Brain pericyte (primary cell): ENCODE measurements around the gene RRP8.

Experiments
- DNase-seq: peaks from one replicate; pipeline ENCODE4 v3.0.0-alpha.2; 2012; ENCODE audit warnings: low read depth, low spot score

The RRP8 gene

GRCh38 chr11:6603287-6604080 is at the start of gene RRP8, which contains the start of gene ILK:
TSS of gene RRP8 (minus strand) at chr11:6603616. CDS start at chr11:6603502, 114 bp downstream.
TSS of gene ILK (plus strand) at chr11:6603774. CDS start at chr11:6604272, 498 bp downstream.
- peak; percentile 72 for DNase-seq

GRCh38 chr11:6653097-6653496 is 49.7 kb upstream of the RRP8 start:
- no peak for DNase-seq

- DNase-seq, result no peak
These were observed 48.8 kb upstream of the RRP8 start for GRCh38 chr11:6652182-6652581.

- no peak for DNase-seq
These were observed 47.6 kb upstream of the RRP8 start for GRCh38 chr11:6650980-6651379.

GRCh38 chr11:6650104-6650503 is 46.7 kb upstream of the RRP8 start:
- DNase-seq, result no peak

GRCh38 chr11:6648501-6648900 is 45.1 kb upstream of the RRP8 start:
- DNase-seq, result no peak

GRCh38 chr11:6647836-6648235 is 44.4 kb upstream of the RRP8 start:
- DNase-seq, result no peak

- no peak for DNase-seq
These were observed 43.7 kb upstream of the RRP8 start for GRCh38 chr11:6646918-6647679.

GRCh38 chr11:6646576-6646917 is 43.1 kb upstream of the RRP8 start:
- DNase-seq, result peak; percentile 44

- peak; percentile 44 for DNase-seq
These were observed 42.7 kb upstream of the RRP8 start for GRCh38 chr11:6646071-6646470.

- DNase-seq, result no peak
These were observed 39.5 kb upstream of the RRP8 start for GRCh38 chr11:6642957-6643356.

GRCh38 chr11:6640985-6641701 is 37.7 kb upstream of the RRP8 start:
- DNase-seq, result no peak

- DNase-seq, result no peak
These were observed 36.9 kb upstream of the RRP8 start for GRCh38 chr11:6640036-6640984.

GRCh38 chr11:6638429-6638828 is 35.0 kb upstream of the RRP8 start:
- no peak for DNase-seq

- DNase-seq, result no peak
These were observed 34.5 kb upstream of the RRP8 start for GRCh38 chr11:6637871-6638270.

GRCh38 chr11:6636480-6636879 is 33.1 kb upstream of the RRP8 start:
- DNase-seq, result no peak

- no peak for DNase-seq
These were observed 31.9 kb upstream of the RRP8 start for GRCh38 chr11:6635082-6635932.

GRCh38 chr11:6634534-6634933 is 31.1 kb upstream of the RRP8 start:
- no peak for DNase-seq

- DNase-seq, result no peak
These were observed 30.3 kb upstream of the RRP8 start for GRCh38 chr11:6633422-6634408.
